HAP-1 (cell line): ENCODE measurements around the gene CAMTA1.

Experiments
- DNase-seq, 2 experiments: peaks; one replicate each; pipeline ENCODE4 v3.0.0-alpha.2; 2016 to 2020; ENCODE audit warnings: low spot score in 2 of 2
- H3K27me3 ChIP-seq: fragments of 250-450 bp; sonication (Bioruptor Pico); 2 replicates; pipeline ENCODE4 v1.5.1; 2020; ENCODE audit warnings: low read depth, mild to moderate bottlenecking, moderate library complexity
- H3K36me3 ChIP-seq: fragments of 250-450 bp; sonication (Bioruptor Pico); replicated peaks from 2 replicates; pipeline ENCODE4 v1.5.1; 2020; ENCODE audit warnings: mild to moderate bottlenecking
- H3K4me1 ChIP-seq: fragments of 250-450 bp; sonication (Bioruptor Pico); 2 replicates; pipeline ENCODE4 v1.5.1; 2020; ENCODE audit warnings: mild to moderate bottlenecking
- H3K4me3 ChIP-seq: fragments of 250-450 bp; sonication (Bioruptor Pico); 2 replicates; pipeline ENCODE4 v1.5.1; 2020; ENCODE audit warnings: mild to moderate bottlenecking, moderate library complexity
- H3K9me3 ChIP-seq: fragments of 250-450 bp; sonication (Bioruptor Pico); 2 replicates; pipeline ENCODE4 v1.5.1; 2020; ENCODE audit warnings: mild to moderate bottlenecking, moderate library complexity
- in situ Hi-C: fragments of 300-500 bp; cut with MboI; formaldehyde crosslinking; loops from 3 replicates; pipeline ENCODE4 v1.14.3; 2020; ENCODE audit warnings: low sequenced_read_pairs, inconsistent platforms, mixed read lengths

The CAMTA1 gene

GRCh38 chr1:7615138-7615537, 829.9 kb downstream of the CAMTA1 start:
- in situ Hi-C loops = no loop called here
- H3K9me3 ChIP-seq = no peaks in the 10 kb centered on the region
- DNase-seq = no peak
- H3K4me1 ChIP-seq = no peaks in the 10 kb centered on the region
- no peaks in the 10 kb centered on the region for H3K36me3 ChIP-seq
- no peaks in the 10 kb centered on the region; the same call in 1 of the 2 replicates for H3K27me3 ChIP-seq
- H3K4me3 ChIP-seq = no peak overlapping the region

GRCh38 chr1:7616076-7616832, 831.0 kb downstream of the CAMTA1 start:
- H3K9me3 ChIP-seq = no peaks in the 10 kb centered on the region
- in situ Hi-C loops = no loop called here
- H3K36me3 ChIP-seq = no peaks in the 10 kb centered on the region
- DNase-seq = peak; percentile 13 to 72
- no peaks in the 10 kb centered on the region for H3K4me1 ChIP-seq
- H3K27me3 ChIP-seq = no peaks in the 10 kb centered on the region; the same call in 1 of the 2 replicates
- H3K4me3 ChIP-seq = no peak overlapping the region

GRCh38 chr1:7616953-7617352, 831.7 kb downstream of the CAMTA1 start:
- no peak for DNase-seq
- no peaks in the 10 kb centered on the region for H3K27me3 ChIP-seq
- in situ Hi-C loops = no loop called here

GRCh38 chr1:7617826-7618225, 832.6 kb downstream of the CAMTA1 start:
- no peak for DNase-seq

More at GRCh38 chr1:7616953-7617352, 831.7 kb downstream of the CAMTA1 start:
- H3K4me1 ChIP-seq = no peaks in the 10 kb centered on the region
- H3K36me3 ChIP-seq = no peaks in the 10 kb centered on the region
- no peaks in the 10 kb centered on the region for H3K9me3 ChIP-seq
- H3K4me3 ChIP-seq = no peak overlapping the region

GRCh38 chr1:7620196-7620595, 834.9 kb downstream of the CAMTA1 start:
- H3K9me3 ChIP-seq = no peaks in the 10 kb centered on the region
- H3K36me3 ChIP-seq = no peaks in the 10 kb centered on the region
- peaks cover 21% of the 10 kb centered on the region; the same call in 1 of the 2 replicates for H3K27me3 ChIP-seq
- in situ Hi-C loops = no loop called here
- H3K4me1 ChIP-seq = no peaks in the 10 kb centered on the region
- no peak for DNase-seq
- no peak overlapping the region for H3K4me3 ChIP-seq

More at GRCh38 chr1:7617826-7618225, 832.6 kb downstream of the CAMTA1 start:
- Histone ChIP-seq H3K9me3 (no peaks in the 10 kb centered on the region), H3K36me3 (no peaks in the 10 kb centered on the region), H3K27me3 (0 out of 2 replicates have a peak, but pooled peaks cover 6% of the 10 kb centered on the region), H3K4me3 (no peak overlapping the region), H3K4me1 (no peaks in the 10 kb centered on the region)
- in situ Hi-C loops = no loop called here

- no peak overlapping the region for H3K4me3 ChIP-seq
- in situ Hi-C loops = no loop called here
- peaks cover 33% of the 10 kb centered on the region for H3K27me3 ChIP-seq
- no peaks in the 10 kb centered on the region for H3K9me3 ChIP-seq
- no peaks in the 10 kb centered on the region for H3K4me1 ChIP-seq
- DNase-seq = no peak
- no peaks in the 10 kb centered on the region for H3K36me3 ChIP-seq
Observed at GRCh38 chr1:7621334-7622219, 836.3 kb downstream of the CAMTA1 start.

- in situ Hi-C loops = no loop called here
- Histone ChIP-seq H3K27me3 (peaks cover 53% of the 10 kb centered on the region), H3K36me3 (no peaks in the 10 kb centered on the region), H3K4me1 (no peaks in the 10 kb centered on the region), H3K4me3 (no peak overlapping the region), H3K9me3 (no peaks in the 10 kb centered on the region)
- no peak for DNase-seq
Observed at GRCh38 chr1:7623842-7624241, 838.6 kb downstream of the CAMTA1 start.

GRCh38 chr1:7624791-7625355, 839.6 kb downstream of the CAMTA1 start:
- Histone ChIP-seq H3K9me3 (no peaks in the 10 kb centered on the region), H3K4me1 (no peaks in the 10 kb centered on the region), H3K36me3 (no peaks in the 10 kb centered on the region), H3K27me3 (peaks cover 63% of the 10 kb centered on the region), H3K4me3 (no peak overlapping the region)
- in situ Hi-C loops = loop anchor here (25.0 kb wide), 1 partner anchor 563 kb away; no protein-coding TSS in a partner anchor
- no peak for DNase-seq

GRCh38 chr1:7625401-7625800, 840.1 kb downstream of the CAMTA1 start:
- H3K9me3 ChIP-seq = no peaks in the 10 kb centered on the region
- H3K4me3 ChIP-seq = no peak overlapping the region
- H3K36me3 ChIP-seq = no peaks in the 10 kb centered on the region
- in situ Hi-C loops = loop anchor here (25.0 kb wide), 1 partner anchor 563 kb away; no protein-coding TSS in a partner anchor
- DNase-seq = no peak
- no peaks in the 10 kb centered on the region for H3K4me1 ChIP-seq
- peaks cover 69% of the 10 kb centered on the region for H3K27me3 ChIP-seq

GRCh38 chr1:7628273-7628672, 843.0 kb downstream of the CAMTA1 start:
- Histone ChIP-seq H3K36me3 (no peaks in the 10 kb centered on the region), H3K9me3 (no peaks in the 10 kb centered on the region), H3K4me3 (no peak overlapping the region), H3K4me1 (no peaks in the 10 kb centered on the region), H3K27me3 (peaks cover 89% of the 10 kb centered on the region)
- in situ Hi-C loops = loop anchor here (25.0 kb wide), 1 partner anchor 566 kb away; no protein-coding TSS in a partner anchor
- no peak for DNase-seq

- in situ Hi-C loops = loop anchor here (25.0 kb wide), 1 partner anchor 567 kb away; no protein-coding TSS in a partner anchor
- Histone ChIP-seq H3K9me3 (no peaks in the 10 kb centered on the region), H3K36me3 (no peaks in the 10 kb centered on the region), H3K4me3 (no peak overlapping the region), H3K27me3 (peaks cover 85% of the 10 kb centered on the region), H3K4me1 (no peaks in the 10 kb centered on the region)
- DNase-seq = no peak
Observed at GRCh38 chr1:7629011-7629410, 843.8 kb downstream of the CAMTA1 start.

GRCh38 chr1:7629465-7630195, 844.4 kb downstream of the CAMTA1 start:
- Histone ChIP-seq H3K4me3 (no peak overlapping the region), H3K36me3 (no peaks in the 10 kb centered on the region), H3K4me1 (no peaks in the 10 kb centered on the region), H3K9me3 (no peaks in the 10 kb centered on the region), H3K27me3 (peaks cover 81% of the 10 kb centered on the region)
- in situ Hi-C loops = loop anchor here (25.0 kb wide), 1 partner anchor 567 kb away; no protein-coding TSS in a partner anchor
- no peak for DNase-seq

GRCh38 chr1:7630378-7630777, 845.1 kb downstream of the CAMTA1 start:
- H3K36me3 ChIP-seq = no peaks in the 10 kb centered on the region
- in situ Hi-C loops = loop anchor here (25.0 kb wide), 1 partner anchor 568 kb away; no protein-coding TSS in a partner anchor
- peaks cover 75% of the 10 kb centered on the region for H3K27me3 ChIP-seq
- H3K9me3 ChIP-seq = no peaks in the 10 kb centered on the region
- no peaks in the 10 kb centered on the region for H3K4me1 ChIP-seq
- H3K4me3 ChIP-seq = no peak overlapping the region
- no peak for DNase-seq
